Adrenal gland (tissue), 5 donors: ENCODE results near the gene SSBP3.
"Not testable (repeated sequence)": the region's sequence is repeated elsewhere in the genome, so short reads cannot be mapped to it uniquely, and the experiment has no call there.

Experiments
- POLR2A ChIP-seq, 2 donors: fragments of 450-650 bp; IDR thresholded peaks; one replicate each; pipeline ENCODE4 v1.6.1; 2017; ENCODE audit warnings: antibody characterized with exemption in 2 of 2, mild to moderate bottlenecking in 2 of 2, moderate library complexity in 1 of 2
- TF ChIP-seq, protein P1 (sequence below), 6 experiments: fragments of 450-650 bp in 4 of 6; fragments of 200-600 bp in 2 of 6; sonication (generic) in 1 of 6; IDR thresholded peaks; 1 replicate in 5 of 6; 2 replicates in 1 of 6; pipeline versions ENCODE4 v1.5.1 to v1.8.0; 2016 to 2021; ENCODE audit warnings: antibody characterized with exemption in 6 of 6, mild to moderate bottlenecking in 2 of 6, moderate library complexity in 1 of 6
- donor health status: DM: no; HTN: no; CAD: no.

DNA sequence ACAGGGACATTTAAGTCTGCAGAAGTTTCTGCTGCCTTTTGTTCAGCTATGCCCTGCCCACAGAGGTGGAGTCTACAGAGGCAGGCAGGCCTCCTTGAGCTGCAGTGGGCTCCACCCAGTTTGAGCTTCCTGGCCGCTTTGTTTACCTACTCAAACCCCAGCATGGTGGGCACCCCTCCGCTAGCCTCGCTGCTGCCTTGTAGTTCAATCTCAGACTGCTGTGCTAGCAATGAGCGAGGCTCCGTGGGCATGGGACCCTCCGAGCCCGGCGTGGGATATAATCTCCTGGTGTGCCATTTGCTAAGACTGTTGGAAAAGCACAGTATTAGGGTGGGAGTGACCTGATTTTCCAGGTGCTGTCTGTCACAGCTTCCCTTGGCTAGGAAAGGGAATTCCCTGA is 42.6 kb upstream of the SSBP3 start:
- TF ChIP-seq, protein P1, sequence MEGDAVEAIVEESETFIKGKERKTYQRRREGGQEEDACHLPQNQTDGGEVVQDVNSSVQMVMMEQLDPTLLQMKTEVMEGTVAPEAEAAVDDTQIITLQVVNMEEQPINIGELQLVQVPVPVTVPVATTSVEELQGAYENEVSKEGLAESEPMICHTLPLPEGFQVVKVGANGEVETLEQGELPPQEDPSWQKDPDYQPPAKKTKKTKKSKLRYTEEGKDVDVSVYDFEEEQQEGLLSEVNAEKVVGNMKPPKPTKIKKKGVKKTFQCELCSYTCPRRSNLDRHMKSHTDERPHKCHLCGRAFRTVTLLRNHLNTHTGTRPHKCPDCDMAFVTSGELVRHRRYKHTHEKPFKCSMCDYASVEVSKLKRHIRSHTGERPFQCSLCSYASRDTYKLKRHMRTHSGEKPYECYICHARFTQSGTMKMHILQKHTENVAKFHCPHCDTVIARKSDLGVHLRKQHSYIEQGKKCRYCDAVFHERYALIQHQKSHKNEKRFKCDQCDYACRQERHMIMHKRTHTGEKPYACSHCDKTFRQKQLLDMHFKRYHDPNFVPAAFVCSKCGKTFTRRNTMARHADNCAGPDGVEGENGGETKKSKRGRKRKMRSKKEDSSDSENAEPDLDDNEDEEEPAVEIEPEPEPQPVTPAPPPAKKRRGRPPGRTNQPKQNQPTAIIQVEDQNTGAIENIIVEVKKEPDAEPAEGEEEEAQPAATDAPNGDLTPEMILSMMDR (IDR thresholded peaks at IDR 0.05), result not testable (repeated sequence)
- TF ChIP-seq POLR2A (IDR thresholded peaks at IDR 0.05), result not testable (repeated sequence)
